Osteoblast (primary cell): ENCODE results near the gene ARHGEF28. TPM values are rescaled to one million over a fixed set of nuclear protein-coding genes. Genes with fewer than 3 reads are reported as not detected.

Experiments
- DNase-seq: peaks from one replicate; pipeline ENCODE4 v3.0.0; 2011; ENCODE audit warnings: low spot score, mixed read lengths; ENCODE audit not compliant: insufficient read length; ENCODE audit errors: missing footprints
- H2AFZ ChIP-seq: 2 replicates; pipeline ENCODE4 v1.6.0; 2011; ENCODE audit warnings: mild to moderate bottlenecking, low read length
- H3K27ac ChIP-seq: 2 replicates; pipeline ENCODE4 v1.5.1; 2011; ENCODE audit warnings: mild to moderate bottlenecking, low read depth, low read length, moderate library complexity
- H3K27me3 ChIP-seq: 2 replicates; pipeline ENCODE4 v1.6.0; 2012; ENCODE audit warnings: mild to moderate bottlenecking, control low read depth, inconsistent platforms, low read length, moderate library complexity; ENCODE audit not compliant: insufficient read depth
- H3K36me3 ChIP-seq: 2 replicates; pipeline ENCODE4 v1.5.1; 2011; ENCODE audit warnings: mild to moderate bottlenecking, low read length, control low read depth, moderate library complexity; ENCODE audit not compliant: insufficient read depth
- H3K4me1 ChIP-seq: 2 replicates; pipeline ENCODE4 v1.5.1; 2011; ENCODE audit warnings: mild to moderate bottlenecking, low read length, control low read depth, moderate library complexity; ENCODE audit not compliant: insufficient read depth
- H3K4me2 ChIP-seq: 2 replicates; pipeline ENCODE4 v1.6.0; 2011; ENCODE audit warnings: mild to moderate bottlenecking, low read length; ENCODE audit not compliant: insufficient read depth
- H3K4me3 ChIP-seq: fragments of 200-600 bp; sonication (generic); 3 replicates; pipeline ENCODE4 v1.5.1; 2012; ENCODE audit warnings: mild to moderate bottlenecking, low read length, inconsistent platforms; ENCODE audit not compliant: insufficient read depth
- H3K79me2 ChIP-seq: 2 replicates; pipeline ENCODE4 v1.6.0; 2012; ENCODE audit warnings: mild to moderate bottlenecking, low read length, control low read depth, inconsistent platforms; ENCODE audit not compliant: insufficient read depth
- H3K9me3 ChIP-seq: 2 replicates; pipeline ENCODE4 v1.5.1; 2011; ENCODE audit warnings: low read depth, low read length, control low read depth
- H4K20me1 ChIP-seq: 2 replicates; pipeline ENCODE4 v1.6.0; 2012; ENCODE audit warnings: mild to moderate bottlenecking, low read length, control low read depth; ENCODE audit not compliant: insufficient read depth
- CTCF ChIP-seq: IDR thresholded peaks from 2 replicates; pipeline ENCODE4 v1.5.1; 2011; ENCODE audit warnings: mild to moderate bottlenecking, low read depth, low read length, moderate library complexity; ENCODE audit errors: extremely low read depth
- total RNA-seq: library from RNA; depleted of rRNA; stranded (reverse); fragments of >200 nt; gene quantifications from 2 replicates; pipeline ENCODE4 v1.2.3, GENCODE V29; 2012

Gene ARHGEF28
- total RNA-seq, 1 donor = 64.4 TPM

GRCh38 chr5:73896668-73897067 lies 270.7 kb downstream of the ARHGEF28 start:
- H3K9me3 ChIP-seq = no peaks in the 10 kb centered on the region
- no peaks in the 10 kb centered on the region for H3K79me2 ChIP-seq
- peaks cover 15% of the 10 kb centered on the region for H3K4me1 ChIP-seq
- no peaks in the 10 kb centered on the region for H4K20me1 ChIP-seq
- H3K27me3 ChIP-seq = no peaks in the 10 kb centered on the region
- TF ChIP-seq CTCF = no peak
- no peak overlapping the region for H3K4me2 ChIP-seq
- no peak overlapping the region for H2AFZ ChIP-seq
- H3K27ac ChIP-seq = no peak overlapping the region
- no peak for DNase-seq
- no peak overlapping the region for H3K4me3 ChIP-seq
- peaks cover 11% of the 10 kb centered on the region for H3K36me3 ChIP-seq

GRCh38 chr5:73897893-73898292 lies 271.9 kb downstream of the ARHGEF28 start:
- no peak overlapping the region for H3K4me2 ChIP-seq
- TF ChIP-seq CTCF = no peak

GRCh38 chr5:73899055-73899454 lies 273.1 kb downstream of the ARHGEF28 start:
- no peak for TF ChIP-seq CTCF
- no peaks in the 10 kb centered on the region for H3K9me3 ChIP-seq
- H3K27ac ChIP-seq = no peak overlapping the region
- no peaks in the 10 kb centered on the region for H3K79me2 ChIP-seq
- no peaks in the 10 kb centered on the region for H3K27me3 ChIP-seq
- H3K4me1 ChIP-seq = no peaks in the 10 kb centered on the region
- H3K36me3 ChIP-seq = peaks cover 13% of the 10 kb centered on the region
- no peak for DNase-seq
- no peak overlapping the region for H3K4me2 ChIP-seq
- no peak overlapping the region for H2AFZ ChIP-seq
- no peak overlapping the region for H3K4me3 ChIP-seq
- no peaks in the 10 kb centered on the region for H4K20me1 ChIP-seq

More at GRCh38 chr5:73897893-73898292, 271.9 kb downstream of the ARHGEF28 start:
- H3K4me1 ChIP-seq = peaks cover 10% of the 10 kb centered on the region
- no peaks in the 10 kb centered on the region for H3K79me2 ChIP-seq
- peaks cover 7% of the 10 kb centered on the region for H3K36me3 ChIP-seq
- no peak overlapping the region for H3K27ac ChIP-seq
- no peaks in the 10 kb centered on the region for H4K20me1 ChIP-seq
- no peak for DNase-seq
- H2AFZ ChIP-seq = no peak overlapping the region
- H3K4me3 ChIP-seq = no peak overlapping the region
- no peaks in the 10 kb centered on the region for H3K27me3 ChIP-seq
- no peaks in the 10 kb centered on the region for H3K9me3 ChIP-seq

- no peak overlapping the region for H3K4me2 ChIP-seq
- peaks cover 21% of the 10 kb centered on the region for H3K36me3 ChIP-seq
- H2AFZ ChIP-seq = no peak overlapping the region
- no peak overlapping the region for H3K27ac ChIP-seq
- no peaks in the 10 kb centered on the region for H4K20me1 ChIP-seq
- no peaks in the 10 kb centered on the region for H3K9me3 ChIP-seq
- no peak overlapping the region for H3K4me3 ChIP-seq
- no peak for DNase-seq
- H3K4me1 ChIP-seq = no peaks in the 10 kb centered on the region
- H3K79me2 ChIP-seq = no peaks in the 10 kb centered on the region
- H3K27me3 ChIP-seq = no peaks in the 10 kb centered on the region
- no peak for TF ChIP-seq CTCF
Measured at GRCh38 chr5:73899916-73900315, 273.9 kb downstream of the ARHGEF28 start.
